Fibroblast of skin of right quadriceps (primary cell): ENCODE results near the gene RPL38.

ENCODE experiments used
- DNase-seq: peaks from one replicate; pipeline ENCODE4 v3.0.0-alpha.2; 2013

RPL38 gene

DNA sequence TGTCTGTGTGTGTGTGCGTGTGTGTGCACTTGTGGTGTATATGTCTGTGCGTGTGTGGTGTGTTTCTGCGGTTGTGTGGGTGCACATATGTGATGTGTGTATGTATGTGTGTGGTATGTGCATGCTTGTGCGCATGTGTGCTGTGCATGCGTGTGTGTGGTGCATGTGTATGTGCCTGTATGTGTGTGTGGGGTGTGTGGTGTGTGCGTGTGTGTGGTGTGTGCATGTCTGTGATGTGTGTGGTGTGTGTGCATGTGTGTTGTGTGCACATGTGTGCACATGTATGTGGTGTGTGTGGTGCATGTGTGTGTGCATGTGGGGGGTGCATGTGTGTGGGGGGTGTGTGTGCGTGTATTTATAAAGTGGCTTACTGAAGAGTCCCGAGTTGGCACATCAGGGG is 47.6 kb downstream of the RPL38 start:
- DNase-seq = no peak

DNA sequence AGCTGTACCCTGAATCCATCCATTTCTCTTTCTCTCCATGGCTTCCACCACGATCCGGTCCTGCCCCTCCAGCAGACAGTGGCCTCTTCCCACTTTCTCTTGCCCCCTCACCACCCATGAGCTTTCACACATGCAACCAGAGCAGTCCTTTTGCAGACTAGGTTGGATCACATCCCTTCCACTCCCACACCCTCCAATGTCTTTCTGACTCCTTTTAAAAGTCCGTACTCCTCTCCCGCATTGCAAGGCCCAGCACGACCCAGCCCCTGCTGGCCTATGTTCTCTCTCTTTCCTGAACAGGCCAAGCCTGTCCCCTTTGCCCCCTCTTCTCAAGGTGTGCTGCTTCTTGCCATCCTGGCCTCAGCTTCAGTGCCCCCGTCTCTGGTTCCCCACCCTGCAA is 48.1 kb downstream of the RPL38 start:
- DNase-seq = no peak

GRCh38 chr17:74252211-74252610 is 48.7 kb downstream of the RPL38 start:
- no peak for DNase-seq

DNA sequence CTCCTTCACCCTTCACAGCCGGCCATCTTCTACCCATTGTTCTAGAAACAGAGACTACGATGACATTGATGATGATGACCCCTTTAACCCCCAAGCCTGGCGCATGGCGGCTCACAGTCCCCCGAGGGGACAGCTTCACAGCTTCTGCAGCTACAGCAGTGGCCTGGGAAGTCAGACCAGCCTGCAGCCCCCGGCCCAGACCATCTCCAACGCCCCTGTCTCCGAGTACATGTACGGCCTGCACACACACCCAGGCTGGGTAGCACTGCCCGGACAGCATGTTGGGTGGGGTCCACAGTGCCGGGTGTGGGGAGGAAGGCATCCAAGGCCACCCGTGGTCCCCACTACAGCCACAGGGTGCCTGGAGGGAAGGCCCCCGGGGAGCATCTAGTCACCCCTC is 49.6 kb downstream of the RPL38 start:
- DNase-seq = no peak

- no peak for DNase-seq
Observed at GRCh38 chr17:74257311-74257710, 53.8 kb downstream of the RPL38 start.

- no peak for DNase-seq
Observed at GRCh38 chr17:74259667-74260524, 56.4 kb downstream of the RPL38 start.
